Measurements from ENCODE around the gene GMDS. TPM values are rescaled to one million over a fixed set of nuclear protein-coding genes. Genes with fewer than 3 reads are reported as not detected.

The GMDS gene
- total RNA-seq, 4 donors from 2014 or later = 8.7 to 23.1 (median 18.4) TPM

GRCh38 chr6:1633366-1634021 is 611.9 kb downstream of the GMDS start:
- WGBS, 2 donors = 95 to 97% methylated on average over 16 of the region's 16 CpGs
- DNase-seq (ENCODE audit: low spot score in 2 of 2) = no peak
- intact Hi-C loops (cut with DNase I; ENCODE audit: low total_unique reads) = no loop called here
- no peak for TF ChIP-seq CTCF (IDR thresholded peaks at IDR 0.05)
- no peak for TF ChIP-seq POLR2A (IDR thresholded peaks at IDR 0.05)
- H3K4me3 ChIP-seq (ENCODE audit: low read depth, poor library complexity, severe bottlenecking) = no peak overlapping the region

GRCh38 chr6:1631251-1631650 is 614.2 kb downstream of the GMDS start:
- no peak overlapping the region for H3K4me3 ChIP-seq (ENCODE audit: low read depth, poor library complexity, severe bottlenecking)
- TF ChIP-seq POLR2A (IDR thresholded peaks at IDR 0.05) = no peak
- 93 to 98% methylated on average over 4 of the region's 4 CpGs for WGBS, 2 donors
- intact Hi-C loops (cut with DNase I; ENCODE audit: low total_unique reads) = no loop called here
- no peak for DNase-seq (ENCODE audit: low spot score in 2 of 2)

GRCh38 chr6:1630771-1631217 is 614.6 kb downstream of the GMDS start:
- no peak overlapping the region for H3K4me3 ChIP-seq (ENCODE audit: low read depth, poor library complexity, severe bottlenecking)
- DNase-seq (ENCODE audit: low spot score in 2 of 2) = no peak
- intact Hi-C loops (cut with DNase I; ENCODE audit: low total_unique reads) = no loop called here
- 87 to 92% methylated on average over 11 of the region's 11 CpGs for WGBS, 2 donors
- TF ChIP-seq CTCF (IDR thresholded peaks at IDR 0.05) (no peak), POLR2A (IDR thresholded peaks at IDR 0.05) (no peak)

- intact Hi-C loops (cut with DNase I; ENCODE audit: low total_unique reads) = no loop called here
- no peak overlapping the region for H3K4me3 ChIP-seq (ENCODE audit: low read depth, poor library complexity, severe bottlenecking)
- 91 to 93% methylated on average over 10 of the region's 10 CpGs for WGBS, 2 donors
- no peak for DNase-seq (ENCODE audit: low spot score in 2 of 2)
- TF ChIP-seq CTCF (IDR thresholded peaks at IDR 0.05) (no peak), POLR2A (IDR thresholded peaks at IDR 0.05) (no peak)
These were observed 615.1 kb downstream of the GMDS start for GRCh38 chr6:1630212-1630770.

DNA sequence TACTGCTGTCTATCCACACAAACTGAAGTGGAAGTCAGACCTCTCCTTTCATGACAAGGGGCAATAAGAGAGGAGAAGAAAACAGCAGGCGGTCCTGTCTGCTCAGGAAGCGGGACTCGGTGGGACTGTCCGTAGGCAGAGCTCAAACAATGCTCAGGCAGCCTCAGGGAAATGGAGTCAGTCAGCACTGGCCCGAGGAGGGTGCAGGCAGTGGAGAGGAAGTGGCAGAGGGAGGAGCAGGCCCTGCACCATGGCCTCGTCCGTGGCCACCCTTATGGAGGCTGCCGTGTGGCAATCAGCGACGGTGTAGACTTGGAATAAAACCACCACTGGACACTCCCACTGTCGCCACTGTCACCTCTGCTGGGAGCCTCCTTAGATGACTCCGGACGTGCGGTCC is 616.1 kb downstream of the GMDS start:
- H3K4me3 ChIP-seq (ENCODE audit: low read depth, poor library complexity, severe bottlenecking) = no peak overlapping the region
- DNase-seq (ENCODE audit: low spot score in 2 of 2) = no peak
- intact Hi-C loops (cut with DNase I; ENCODE audit: low total_unique reads) = no loop called here
- 82 to 92% methylated on average over 14 of the region's 14 CpGs for WGBS, 2 donors
- TF ChIP-seq CTCF (IDR thresholded peaks at IDR 0.05) = no peak
- TF ChIP-seq POLR2A (IDR thresholded peaks at IDR 0.05) = no peak

DNA sequence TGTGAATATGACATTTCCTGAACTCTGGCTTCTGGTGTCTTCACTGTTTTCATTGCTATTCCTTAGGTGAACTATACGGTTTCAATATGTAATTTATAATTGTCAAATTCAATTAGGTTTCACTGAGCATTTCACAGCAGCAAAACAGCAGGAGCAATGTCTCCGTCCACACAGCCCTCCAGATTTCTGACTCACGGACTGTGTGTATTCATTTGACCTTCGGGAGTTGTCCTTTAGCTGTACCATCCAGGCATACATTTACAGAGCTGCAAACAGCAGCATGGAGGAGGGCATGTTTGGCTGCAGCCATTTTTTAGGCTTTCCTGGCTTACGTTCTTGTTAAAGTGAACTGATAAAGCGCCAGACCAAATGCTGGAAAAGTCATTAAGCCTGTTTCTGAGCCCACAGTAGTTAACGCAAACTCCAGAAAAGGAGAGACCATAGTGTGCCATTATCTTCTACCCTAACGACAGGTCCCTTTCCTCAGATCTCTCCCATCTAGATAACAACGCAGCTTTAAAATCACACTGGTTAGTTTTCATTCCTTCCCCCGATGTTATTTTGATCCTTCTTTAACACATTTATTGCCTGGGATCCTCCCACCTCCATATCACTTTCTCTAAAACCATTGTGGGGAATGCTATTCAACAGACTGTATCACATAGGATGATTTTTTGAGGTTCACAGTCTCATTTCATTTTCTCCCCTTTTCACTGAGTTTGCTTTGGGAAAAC is 617.4 kb downstream of the GMDS start:
- no peak for DNase-seq (ENCODE audit: low spot score in 2 of 2)
- intact Hi-C loops (cut with DNase I; ENCODE audit: low total_unique reads) = no loop called here
- WGBS, 2 donors = 86 to 87% methylated on average over 10 of the region's 10 CpGs
- TF ChIP-seq POLR2A (IDR thresholded peaks at IDR 0.05) = no peak
- H3K4me3 ChIP-seq (ENCODE audit: low read depth, poor library complexity, severe bottlenecking) = no peak overlapping the region
